Measurements from ENCODE around the gene GPC6. TPM values are rescaled to one million over a fixed set of nuclear protein-coding genes. Genes with fewer than 3 reads are reported as not detected.

The GPC6 gene
- total and polyA plus RNA-seq, 2 experiments from 2014 or later, result 26.0 to 92.8 TPM

GRCh38 chr13:94143624-94144350 is 917.2 kb downstream of the GPC6 start:
- H4K20me1 ChIP-seq (ENCODE audit: insufficient read depth, poor library complexity, severe bottlenecking), result no peaks in the 10 kb centered on the region
- no peak overlapping the region for H3K27ac ChIP-seq
- no peak overlapping the region for H2AFZ ChIP-seq
- 77% methylated on average over 11 of the region's 11 CpGs for WGBS (ENCODE audit: low lambda C conversion rate, missing lambda C conversion rate)
- no peak for DNase-seq (ENCODE audit: low spot score)
- TF ChIP-seq EZH2 (IDR thresholded peaks at IDR 0.05; ENCODE audit: borderline replicate concordance), result no peak
- no peak for TF ChIP-seq EZH2phosphoT487 (IDR thresholded peaks at IDR 0.05; ENCODE audit: low read depth, severe bottlenecking, unreplicated experiment)
- TF ChIP-seq CTCF (IDR thresholded peaks at IDR 0.05; ENCODE audit: poor library complexity), result no peak
- no peaks in the 10 kb centered on the region for H3K36me3 ChIP-seq (replicated peaks; ENCODE audit: insufficient read depth, low read depth)
- H3K4me3 ChIP-seq, result no peak overlapping the region
- H3K4me1 ChIP-seq (ENCODE audit: insufficient read depth), result peaks cover 6% of the 10 kb centered on the region
- no peaks in the 10 kb centered on the region for H3K27me3 ChIP-seq
- H3K4me2 ChIP-seq, result no peak overlapping the region
- H3K79me2 ChIP-seq, result no peaks in the 10 kb centered on the region
- H3K9me3 ChIP-seq (ENCODE audit: low read depth), result no peaks in the 10 kb centered on the region
- H3K9me2 ChIP-seq (replicated peaks; ENCODE audit: insufficient read depth), result no peaks in the 10 kb centered on the region

- no peak for DNase-seq (ENCODE audit: low spot score)
- no peaks in the 10 kb centered on the region for H3K79me2 ChIP-seq
- H4K20me1 ChIP-seq (ENCODE audit: insufficient read depth, poor library complexity, severe bottlenecking), result no peaks in the 10 kb centered on the region
- no peaks in the 10 kb centered on the region for H3K9me2 ChIP-seq (replicated peaks; ENCODE audit: insufficient read depth)
- TF ChIP-seq EZH2 (IDR thresholded peaks at IDR 0.05; ENCODE audit: borderline replicate concordance) (no peak), EZH2phosphoT487 (IDR thresholded peaks at IDR 0.05; ENCODE audit: low read depth, severe bottlenecking, unreplicated experiment) (no peak), CTCF (IDR thresholded peaks at IDR 0.05; ENCODE audit: poor library complexity) (no peak)
- H3K27ac ChIP-seq, result no peak overlapping the region
- 48% methylated on average over 2 of the region's 2 CpGs for WGBS (ENCODE audit: low lambda C conversion rate, missing lambda C conversion rate)
- H2AFZ ChIP-seq, result no peak overlapping the region
- no peak overlapping the region for H3K4me2 ChIP-seq
- no peak overlapping the region for H3K4me3 ChIP-seq
- H3K4me1 ChIP-seq (ENCODE audit: insufficient read depth), result no peaks in the 10 kb centered on the region
- H3K36me3 ChIP-seq (replicated peaks; ENCODE audit: insufficient read depth, low read depth), result no peaks in the 10 kb centered on the region
- H3K9me3 ChIP-seq (ENCODE audit: low read depth), result no peaks in the 10 kb centered on the region
- H3K27me3 ChIP-seq, result no peaks in the 10 kb centered on the region
Observed at GRCh38 chr13:94145966-94146365, 919.4 kb downstream of the GPC6 start.

- H3K27ac ChIP-seq, result no peak overlapping the region
- WGBS (ENCODE audit: low lambda C conversion rate, missing lambda C conversion rate), result 99% methylated on average over 2 of the region's 2 CpGs
- no peaks in the 10 kb centered on the region for H3K27me3 ChIP-seq
- H4K20me1 ChIP-seq (ENCODE audit: insufficient read depth, poor library complexity, severe bottlenecking), result no peaks in the 10 kb centered on the region
- H3K79me2 ChIP-seq, result no peaks in the 10 kb centered on the region
- no peak overlapping the region for H2AFZ ChIP-seq
- DNase-seq (ENCODE audit: low spot score), result no peak
- no peaks in the 10 kb centered on the region for H3K36me3 ChIP-seq (replicated peaks; ENCODE audit: insufficient read depth, low read depth)
- H3K4me3 ChIP-seq, result no peak overlapping the region
- H3K4me1 ChIP-seq (ENCODE audit: insufficient read depth), result no peaks in the 10 kb centered on the region
- no peaks in the 10 kb centered on the region for H3K9me2 ChIP-seq (replicated peaks; ENCODE audit: insufficient read depth)
- H3K9me3 ChIP-seq (ENCODE audit: low read depth), result no peaks in the 10 kb centered on the region
- no peak overlapping the region for H3K4me2 ChIP-seq
- TF ChIP-seq EZH2 (IDR thresholded peaks at IDR 0.05; ENCODE audit: borderline replicate concordance) (no peak), CTCF (IDR thresholded peaks at IDR 0.05; ENCODE audit: poor library complexity) (no peak), EZH2phosphoT487 (IDR thresholded peaks at IDR 0.05; ENCODE audit: low read depth, severe bottlenecking, unreplicated experiment) (no peak)
Observed at GRCh38 chr13:94153586-94153985, 927.0 kb downstream of the GPC6 start.
